A673 (cell line): ENCODE measurements around the gene NBPF20.
"Not testable (repeated sequence)": the region's sequence is repeated elsewhere in the genome, so short reads cannot be mapped to it uniquely, and the experiment has no call there.

ENCODE experiments used
- EZH2 ChIP-seq: fragments of 200-600 bp; sonication (generic); IDR thresholded peaks from 2 replicates; pipeline ENCODE4 v1.6.1; 2017; ENCODE audit warnings: borderline replicate concordance, low read depth, mild to moderate bottlenecking, mixed read lengths, antibody characterized with exemption, low read length; ENCODE audit not compliant: poor library complexity, severe bottlenecking
- TF ChIP-seq, protein P1 (sequence below): fragments of 300-800, 200-600 bp; sonication (generic); conservative IDR thresholded peaks from 2 replicates; pipeline ENCODE4 v1.5.1; 2017; ENCODE audit warnings: low read depth, mild to moderate bottlenecking, antibody characterized with exemption, low read length, moderate library complexity, mixed read lengths

DNA sequence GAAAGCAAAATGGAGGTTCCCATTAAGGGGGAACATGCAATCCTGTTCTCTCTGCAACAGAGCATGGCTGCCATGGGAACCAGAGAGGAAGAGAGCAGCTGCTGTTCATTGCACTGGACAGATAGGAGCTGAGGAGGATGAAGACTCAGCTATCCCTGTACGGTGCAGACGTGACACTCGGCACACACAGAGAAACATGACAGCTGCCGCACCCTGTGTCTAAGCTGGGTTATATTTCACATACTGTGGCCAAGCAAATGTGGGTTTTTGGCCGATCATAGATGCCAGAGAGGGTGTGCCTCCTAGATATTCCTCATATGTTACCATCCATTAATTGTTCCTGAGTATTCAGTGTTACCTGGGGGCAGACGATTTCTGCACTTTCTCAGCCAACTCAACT, 24.7 kb downstream of the NBPF20 start:
- TF ChIP-seq, protein P1, sequence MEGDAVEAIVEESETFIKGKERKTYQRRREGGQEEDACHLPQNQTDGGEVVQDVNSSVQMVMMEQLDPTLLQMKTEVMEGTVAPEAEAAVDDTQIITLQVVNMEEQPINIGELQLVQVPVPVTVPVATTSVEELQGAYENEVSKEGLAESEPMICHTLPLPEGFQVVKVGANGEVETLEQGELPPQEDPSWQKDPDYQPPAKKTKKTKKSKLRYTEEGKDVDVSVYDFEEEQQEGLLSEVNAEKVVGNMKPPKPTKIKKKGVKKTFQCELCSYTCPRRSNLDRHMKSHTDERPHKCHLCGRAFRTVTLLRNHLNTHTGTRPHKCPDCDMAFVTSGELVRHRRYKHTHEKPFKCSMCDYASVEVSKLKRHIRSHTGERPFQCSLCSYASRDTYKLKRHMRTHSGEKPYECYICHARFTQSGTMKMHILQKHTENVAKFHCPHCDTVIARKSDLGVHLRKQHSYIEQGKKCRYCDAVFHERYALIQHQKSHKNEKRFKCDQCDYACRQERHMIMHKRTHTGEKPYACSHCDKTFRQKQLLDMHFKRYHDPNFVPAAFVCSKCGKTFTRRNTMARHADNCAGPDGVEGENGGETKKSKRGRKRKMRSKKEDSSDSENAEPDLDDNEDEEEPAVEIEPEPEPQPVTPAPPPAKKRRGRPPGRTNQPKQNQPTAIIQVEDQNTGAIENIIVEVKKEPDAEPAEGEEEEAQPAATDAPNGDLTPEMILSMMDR = not testable (repeated sequence)
- not testable (repeated sequence) for TF ChIP-seq EZH2
